Measurements from ENCODE around the gene DAW1. TPM values are rescaled to one million over a fixed set of nuclear protein-coding genes. Genes with fewer than 3 reads are reported as not detected.

Gene DAW1
- total RNA-seq (under 1 TPM in 2 of 4 donors, not detected in 2; 0.15 to 0.56 TPM), polyA plus RNA-seq (0.09 TPM)
- long read RNA-seq, donor 1: 0 reads
- long read RNA-seq, donor 2: 0 reads
- long read RNA-seq, donor 3, partial matches to known transcripts: 0 of 1 reads
- long read RNA-seq, donor 3, other reads (novel, unspliced or antisense): 0 of 1 reads
- long read RNA-seq, donor 4: 0 reads

GRCh38 chr2:227871375-227871791, at the start of gene DAW1:
DAW1 (plus strand) TSS chr2:227871631; CDS start chr2:227871690, 59 bp downstream.
- ATAC-seq: peak; percentile 86 to 89
- WGBS: 2% methylated on average over 34 of the region's 34 CpGs
- Histone ChIP-seq H3K9me3 (ENCODE audit: control insufficient read depth, low read length) (no peaks in the 10 kb centered on the region), H3K4me3 (ENCODE audit: low read length) (peak within 1 kb of the TSS; percentile 53), H3K27me3 (ENCODE audit: control insufficient read depth, insufficient read depth) (no peaks in the 10 kb centered on the region), H3K27ac (ENCODE audit: low read length) (no peak within 1 kb of the TSS), H3K4me1 (ENCODE audit: control insufficient read depth, insufficient read depth, low read length) (no peaks in the 10 kb centered on the region)
- intact Hi-C loops (cut with DNase I): no loop called here
- DNase-seq: peak; percentile 73 to 89 (median 83)

GRCh38 chr2:227822416-227823003, 48.9 kb upstream of the DAW1 start:
- H3K4me1 ChIP-seq (ENCODE audit: control insufficient read depth, insufficient read depth, low read length): peaks cover 5% of the 10 kb centered on the region
- no peaks in the 10 kb centered on the region for H3K9me3 ChIP-seq (ENCODE audit: control insufficient read depth, low read length)
- ATAC-seq: no peak
- no peak overlapping the region for H3K27ac ChIP-seq (ENCODE audit: low read length)
- H3K27me3 ChIP-seq (ENCODE audit: control insufficient read depth, insufficient read depth): no peaks in the 10 kb centered on the region
- intact Hi-C loops (cut with DNase I): no loop called here
- DNase-seq: no peak
- WGBS: 87% methylated on average over 2 of the region's 2 CpGs
- no peak overlapping the region for H3K4me3 ChIP-seq (ENCODE audit: low read length)

GRCh38 chr2:227823922-227824321, 47.5 kb upstream of the DAW1 start:
- H3K4me1 ChIP-seq (ENCODE audit: control insufficient read depth, insufficient read depth, low read length): no peaks in the 10 kb centered on the region
- H3K4me3 ChIP-seq (ENCODE audit: low read length): no peak overlapping the region
- H3K9me3 ChIP-seq (ENCODE audit: control insufficient read depth, low read length): no peaks in the 10 kb centered on the region
- ATAC-seq (no peak), DNase-seq (no peak)
- intact Hi-C loops (cut with DNase I): no loop called here
- H3K27ac ChIP-seq (ENCODE audit: low read length): no peak overlapping the region
- no peaks in the 10 kb centered on the region for H3K27me3 ChIP-seq (ENCODE audit: control insufficient read depth, insufficient read depth)
- 66% methylated on average over 2 of the region's 2 CpGs for WGBS

- Histone ChIP-seq H3K27ac (ENCODE audit: low read length) (no peak overlapping the region), H3K4me3 (ENCODE audit: low read length) (no peak overlapping the region), H3K9me3 (ENCODE audit: control insufficient read depth, low read length) (no peaks in the 10 kb centered on the region), H3K27me3 (ENCODE audit: control insufficient read depth, insufficient read depth) (no peaks in the 10 kb centered on the region), H3K4me1 (ENCODE audit: control insufficient read depth, insufficient read depth, low read length) (no peaks in the 10 kb centered on the region)
- 86% methylated on average over 7 of the region's 7 CpGs for WGBS
- no peak for DNase-seq
- intact Hi-C loops (cut with DNase I): no loop called here
- ATAC-seq: no peak
Observed at GRCh38 chr2:227824711-227825110, 46.7 kb upstream of the DAW1 start.

- no peak for DNase-seq
- ATAC-seq: no peak
- no peaks in the 10 kb centered on the region for H3K9me3 ChIP-seq (ENCODE audit: control insufficient read depth, low read length)
- H3K27ac ChIP-seq (ENCODE audit: low read length): no peak overlapping the region
- no peaks in the 10 kb centered on the region for H3K4me1 ChIP-seq (ENCODE audit: control insufficient read depth, insufficient read depth, low read length)
- WGBS: 69% methylated on average over 10 of the region's 10 CpGs
- intact Hi-C loops (cut with DNase I): no loop called here
- no peak overlapping the region for H3K4me3 ChIP-seq (ENCODE audit: low read length)
- H3K27me3 ChIP-seq (ENCODE audit: control insufficient read depth, insufficient read depth): no peaks in the 10 kb centered on the region
Observed at GRCh38 chr2:227826019-227826521, 45.4 kb upstream of the DAW1 start.

- Histone ChIP-seq H3K4me3 (ENCODE audit: low read length) (no peak overlapping the region), H3K27ac (ENCODE audit: low read length) (no peak overlapping the region), H3K9me3 (ENCODE audit: control insufficient read depth, low read length) (no peaks in the 10 kb centered on the region), H3K27me3 (ENCODE audit: control insufficient read depth, insufficient read depth) (no peaks in the 10 kb centered on the region), H3K4me1 (ENCODE audit: control insufficient read depth, insufficient read depth, low read length) (no peaks in the 10 kb centered on the region)
- DNase-seq: no peak
- ATAC-seq: no peak
- 26% methylated on average over 2 of the region's 2 CpGs for WGBS
- intact Hi-C loops (cut with DNase I): no loop called here
Observed at GRCh38 chr2:227826563-227826962, 44.9 kb upstream of the DAW1 start.

GRCh38 chr2:227827143-227827542, 44.3 kb upstream of the DAW1 start:
- Histone ChIP-seq H3K27me3 (ENCODE audit: control insufficient read depth, insufficient read depth) (no peaks in the 10 kb centered on the region), H3K4me3 (ENCODE audit: low read length) (no peak overlapping the region), H3K27ac (ENCODE audit: low read length) (no peak overlapping the region), H3K9me3 (ENCODE audit: control insufficient read depth, low read length) (no peaks in the 10 kb centered on the region), H3K4me1 (ENCODE audit: control insufficient read depth, insufficient read depth, low read length) (no peaks in the 10 kb centered on the region)
- intact Hi-C loops (cut with DNase I): no loop called here
- no peak for ATAC-seq
- WGBS: 81% methylated on average over 7 of the region's 7 CpGs
- no peak for DNase-seq

- H3K27me3 ChIP-seq (ENCODE audit: control insufficient read depth, insufficient read depth): no peaks in the 10 kb centered on the region
- no peak for ATAC-seq
- intact Hi-C loops (cut with DNase I): no loop called here
Observed at GRCh38 chr2:227828477-227828912, 42.9 kb upstream of the DAW1 start.

GRCh38 chr2:227829337-227829736, 42.1 kb upstream of the DAW1 start:
- WGBS: 78% methylated on average over 2 of the region's 2 CpGs
- no peaks in the 10 kb centered on the region for H3K9me3 ChIP-seq (ENCODE audit: control insufficient read depth, low read length)
- H3K4me3 ChIP-seq (ENCODE audit: low read length): no peak overlapping the region
- DNase-seq (no peak), ATAC-seq (no peak)
- H3K4me1 ChIP-seq (ENCODE audit: control insufficient read depth, insufficient read depth, low read length): no peaks in the 10 kb centered on the region
- no peaks in the 10 kb centered on the region for H3K27me3 ChIP-seq (ENCODE audit: control insufficient read depth, insufficient read depth)
- H3K27ac ChIP-seq (ENCODE audit: low read length): no peak overlapping the region
- intact Hi-C loops (cut with DNase I): no loop called here

More at GRCh38 chr2:227828477-227828912, 42.9 kb upstream of the DAW1 start:
- Histone ChIP-seq H3K9me3 (ENCODE audit: control insufficient read depth, low read length) (no peaks in the 10 kb centered on the region), H3K27ac (ENCODE audit: low read length) (no peak overlapping the region), H3K4me3 (ENCODE audit: low read length) (no peak overlapping the region), H3K4me1 (ENCODE audit: control insufficient read depth, insufficient read depth, low read length) (no peaks in the 10 kb centered on the region)
- DNase-seq: no peak

- no peaks in the 10 kb centered on the region for H3K9me3 ChIP-seq (ENCODE audit: control insufficient read depth, low read length)
- no peaks in the 10 kb centered on the region for H3K4me1 ChIP-seq (ENCODE audit: control insufficient read depth, insufficient read depth, low read length)
- intact Hi-C loops (cut with DNase I): no loop called here
- DNase-seq (no peak), ATAC-seq (no peak)
- no peak overlapping the region for H3K4me3 ChIP-seq (ENCODE audit: low read length)
- 90% methylated on average over 10 of the region's 10 CpGs for WGBS
- no peaks in the 10 kb centered on the region for H3K27me3 ChIP-seq (ENCODE audit: control insufficient read depth, insufficient read depth)
- no peak overlapping the region for H3K27ac ChIP-seq (ENCODE audit: low read length)
Observed at GRCh38 chr2:227834423-227834822, 37.0 kb upstream of the DAW1 start.

GRCh38 chr2:227834916-227835650, 36.3 kb upstream of the DAW1 start:
- H3K27me3 ChIP-seq (ENCODE audit: control insufficient read depth, insufficient read depth): no peaks in the 10 kb centered on the region
- intact Hi-C loops (cut with DNase I): no loop called here
- 82% methylated on average over 5 of the region's 5 CpGs for WGBS
- no peak overlapping the region for H3K4me3 ChIP-seq (ENCODE audit: low read length)
- no peak overlapping the region for H3K27ac ChIP-seq (ENCODE audit: low read length)
- H3K4me1 ChIP-seq (ENCODE audit: control insufficient read depth, insufficient read depth, low read length): no peaks in the 10 kb centered on the region
- no peaks in the 10 kb centered on the region for H3K9me3 ChIP-seq (ENCODE audit: control insufficient read depth, low read length)
- DNase-seq (no peak), ATAC-seq (no peak)

All from right cardiac atrium (tissue), 5 donors.